Sciatic nerve (tissue), 1 donor: ENCODE measurements around the gene NR4A3. TPM values are rescaled to one million over a fixed set of nuclear protein-coding genes. Genes with fewer than 3 reads are reported as not detected.

Source experiments
- total RNA-seq: library from RNA; stranded (reverse); fragmentation: NEBNext Ultra II Directional; extraction: Animal tissue kit (Norgen Biotek cat#: 25700); gene quantifications from one replicate; pipeline ENCODE4 v1.2.1, GENCODE V29; 2021
- donor health status: DM: no; HTN: no; CAD: no.

NR4A3 gene
- total RNA-seq, 1 donor from 2014 or later, result 42.2 TPM

Other genes starting within 250 kb of the NR4A3 start
- 42.1 TPM for gene STX17, start 84.8 kb downstream of the NR4A3 start, total RNA-seq